COLO668 (cell line): ENCODE results near the gene JPH3.

Experiments
- DNase-seq: peaks from one replicate; lab custom pipeline; 2025; ENCODE audit not compliant: unreplicated experiment; lab: John Stamatoyannopoulos, UW

The JPH3 gene

GRCh38 chr16:87733190-87733589, 130.9 kb downstream of the JPH3 start:
- DNase-seq, result peak; percentile 76

DNA sequence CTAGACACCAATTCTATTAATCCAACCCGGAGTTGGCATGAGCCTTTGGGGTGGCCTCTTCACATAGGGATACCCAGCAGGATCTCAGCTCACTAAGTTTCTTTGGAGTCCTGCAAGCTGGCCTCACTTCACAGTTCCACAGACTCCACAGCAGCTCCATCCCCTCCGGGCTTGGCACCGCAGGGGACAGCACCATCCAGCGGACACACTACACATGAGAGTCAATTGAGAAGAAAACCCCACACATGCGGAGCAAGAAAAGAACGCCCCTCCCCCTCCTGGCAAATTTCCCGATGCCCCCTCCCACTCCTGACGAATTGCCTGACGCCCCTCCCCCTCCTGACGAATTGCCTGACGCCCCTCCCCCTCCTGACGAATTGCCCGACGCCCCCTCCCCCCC, 132.3 kb downstream of the JPH3 start:
- DNase-seq, result no peak

DNA sequence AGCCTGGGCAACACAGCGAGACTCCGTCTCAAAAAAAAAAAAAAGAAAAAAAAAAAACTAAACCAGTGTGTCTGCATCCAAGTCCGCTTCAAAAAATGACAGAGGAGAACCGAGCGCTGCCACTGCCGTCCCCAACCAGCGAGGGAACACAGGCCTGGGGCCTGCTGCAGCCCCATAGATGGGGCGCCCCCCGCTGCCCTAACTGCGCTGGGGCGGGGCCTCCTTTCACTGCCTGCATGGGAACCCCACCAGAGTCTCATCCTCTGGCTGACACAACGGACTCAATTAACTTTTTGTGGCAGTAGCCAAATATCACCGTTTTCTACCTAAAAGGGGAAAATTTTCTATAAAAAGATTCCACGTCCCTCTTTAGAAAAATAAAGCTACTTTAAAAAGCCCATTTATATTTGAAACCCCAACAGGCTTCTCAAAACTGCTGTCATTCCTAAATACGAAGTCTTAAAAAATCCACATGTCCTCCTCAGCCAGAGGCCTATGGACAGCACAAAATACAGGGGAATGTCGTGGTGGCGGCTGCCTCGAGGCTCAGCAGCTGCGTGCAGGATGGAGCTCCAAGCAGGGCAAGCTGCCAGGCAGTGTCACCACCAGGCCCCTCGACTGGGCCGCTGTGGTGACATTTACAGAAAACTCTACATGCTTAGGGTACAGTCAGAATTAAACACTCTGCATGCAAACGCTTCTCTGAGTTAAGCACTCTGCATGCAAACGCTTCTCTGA, 133.1 kb downstream of the JPH3 start:
- no peak for DNase-seq

GRCh38 chr16:87736008-87736382, 133.7 kb downstream of the JPH3 start:
- DNase-seq, result no peak

DNA sequence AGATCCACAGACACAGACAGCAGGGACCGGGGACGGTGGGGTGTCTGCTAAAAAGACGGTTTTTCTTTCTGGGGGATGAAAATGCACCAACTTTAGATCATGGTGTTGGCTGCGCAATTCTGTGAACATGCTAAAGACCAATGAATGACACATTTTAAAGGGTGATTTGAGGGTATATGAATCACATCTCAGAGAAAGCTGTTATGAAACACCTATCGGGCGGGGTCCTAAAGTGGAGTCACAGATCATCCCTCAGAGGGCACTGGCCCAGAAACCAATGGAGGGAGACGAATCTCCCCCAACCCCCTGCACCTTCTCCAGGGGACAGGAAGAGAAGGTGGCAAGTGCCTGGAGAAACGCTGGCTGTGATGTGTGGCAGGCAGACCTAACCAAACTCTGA, 137.5 kb downstream of the JPH3 start:
- DNase-seq, result no peak

DNA sequence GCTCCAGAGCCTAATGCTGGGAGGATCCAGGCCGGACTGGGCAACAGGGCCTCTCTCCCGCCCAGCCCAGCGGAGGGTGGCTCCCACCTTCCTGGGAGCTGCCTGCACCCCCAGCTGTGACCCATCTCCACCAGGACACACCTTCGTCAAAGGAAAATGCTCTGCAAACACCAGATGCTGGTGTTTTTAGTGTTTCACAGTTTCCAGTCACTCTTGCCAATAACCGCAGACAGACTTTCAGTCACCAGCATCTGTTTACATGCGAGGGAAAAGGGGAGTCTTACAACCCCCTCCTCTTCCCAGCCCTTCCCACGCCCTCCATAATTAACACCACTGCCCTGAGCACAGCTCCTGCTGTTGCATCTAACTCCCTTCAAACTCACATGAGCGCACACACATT, 138.1 kb downstream of the JPH3 start:
- no peak for DNase-seq

GRCh38 chr16:87740909-87741424, 138.7 kb downstream of the JPH3 start:
- DNase-seq, result no peak

DNA sequence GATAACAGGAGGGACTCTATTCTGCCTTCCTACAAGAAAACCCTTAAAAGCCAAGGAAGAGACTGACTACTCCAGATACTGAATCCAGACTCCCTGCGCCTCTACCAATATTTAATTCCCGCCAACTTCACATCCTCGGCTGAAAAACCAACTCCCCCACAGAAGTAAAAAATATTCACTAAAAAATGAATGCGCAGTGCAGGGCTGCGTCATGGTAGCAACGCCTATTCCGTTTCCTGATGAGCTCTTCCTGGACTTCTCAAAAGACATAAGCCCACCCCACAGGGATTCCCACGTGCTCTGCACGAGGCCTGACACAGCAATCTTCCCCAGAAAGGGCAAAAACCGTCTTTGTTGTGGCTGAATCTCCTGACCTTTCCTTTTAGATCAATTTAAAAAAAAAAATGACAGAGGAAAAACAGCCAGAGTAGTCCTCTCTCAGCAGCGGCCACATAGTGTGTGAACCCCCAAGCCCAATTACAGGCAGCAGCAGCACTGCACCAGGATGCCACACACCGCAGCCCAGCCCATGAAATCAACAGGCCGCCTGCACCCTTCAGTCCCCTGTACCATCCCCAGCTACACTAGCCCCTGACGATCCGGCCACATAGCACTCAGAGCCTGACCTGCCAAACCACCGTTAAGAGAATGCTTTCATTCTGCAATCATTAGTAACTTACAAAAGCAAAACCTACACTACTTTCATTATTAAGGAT, 139.6 kb downstream of the JPH3 start:
- no peak for DNase-seq

DNA sequence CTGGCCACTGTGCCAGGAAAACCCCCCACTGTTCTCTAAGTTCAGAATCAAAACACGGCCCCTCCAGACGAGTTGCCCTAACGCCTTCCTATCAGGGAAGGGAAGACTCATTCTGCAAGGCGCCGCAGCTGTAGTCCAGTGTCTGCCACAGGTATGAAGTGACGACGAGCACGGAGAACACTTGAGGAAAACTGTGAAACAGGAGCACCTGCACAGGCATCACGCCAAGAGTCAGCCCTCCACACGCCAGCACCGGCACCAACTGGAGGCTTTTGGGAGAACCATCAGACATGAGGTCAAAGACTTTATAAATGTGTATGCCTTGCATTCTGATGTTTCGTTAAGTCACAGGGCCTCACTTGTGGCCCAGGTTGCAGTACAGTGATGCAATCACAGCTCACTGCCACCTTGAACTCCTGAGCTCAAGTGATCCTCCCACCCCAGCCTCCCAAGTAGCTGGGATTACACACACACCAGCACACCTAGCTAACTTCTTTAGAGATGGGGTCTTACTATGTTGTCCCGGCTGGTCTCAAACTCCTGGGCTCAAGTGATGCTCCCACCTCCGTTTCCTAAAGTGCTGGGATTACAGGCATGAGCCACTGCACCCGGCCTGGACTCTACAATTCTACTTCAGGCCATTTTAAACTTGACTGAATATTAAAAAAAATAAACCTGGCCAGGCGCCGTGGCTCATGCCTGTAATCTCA, 140.6 kb downstream of the JPH3 start:
- no peak for DNase-seq

DNA sequence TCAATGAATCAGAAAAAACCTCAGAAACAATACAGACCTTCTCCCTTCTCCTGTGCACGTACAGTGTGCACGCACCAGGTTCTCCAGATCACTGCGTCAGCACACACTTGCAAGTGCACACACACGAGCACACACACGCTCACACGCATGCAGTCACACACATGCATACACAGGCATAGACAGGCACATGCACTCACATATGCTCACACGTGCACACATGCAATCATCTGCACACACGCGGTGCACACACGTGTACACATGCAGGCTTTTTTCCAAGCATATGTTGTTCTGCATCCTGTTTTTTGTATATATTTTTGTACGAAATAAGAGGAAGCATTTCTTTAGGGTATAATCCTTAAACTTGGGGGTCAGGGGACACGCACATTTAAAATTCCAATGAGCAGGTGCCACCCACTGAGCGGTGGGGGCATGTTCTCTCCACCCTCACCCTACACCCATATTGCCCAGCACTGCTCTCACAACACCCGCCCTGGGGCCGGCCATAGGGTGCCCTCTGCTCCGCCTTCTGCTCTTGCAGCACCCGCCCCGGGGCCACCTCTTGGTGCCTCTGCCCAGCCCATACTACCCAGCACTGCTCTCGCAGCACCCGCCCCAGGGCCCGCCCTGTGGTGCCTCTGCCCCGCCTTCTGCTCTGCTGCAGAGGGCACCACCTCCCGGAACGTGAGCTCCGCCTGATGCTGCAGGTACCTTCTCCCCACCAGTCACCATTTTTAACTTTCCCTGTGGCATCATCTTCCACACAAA, 142.6 kb downstream of the JPH3 start:
- DNase-seq, result no peak

DNA sequence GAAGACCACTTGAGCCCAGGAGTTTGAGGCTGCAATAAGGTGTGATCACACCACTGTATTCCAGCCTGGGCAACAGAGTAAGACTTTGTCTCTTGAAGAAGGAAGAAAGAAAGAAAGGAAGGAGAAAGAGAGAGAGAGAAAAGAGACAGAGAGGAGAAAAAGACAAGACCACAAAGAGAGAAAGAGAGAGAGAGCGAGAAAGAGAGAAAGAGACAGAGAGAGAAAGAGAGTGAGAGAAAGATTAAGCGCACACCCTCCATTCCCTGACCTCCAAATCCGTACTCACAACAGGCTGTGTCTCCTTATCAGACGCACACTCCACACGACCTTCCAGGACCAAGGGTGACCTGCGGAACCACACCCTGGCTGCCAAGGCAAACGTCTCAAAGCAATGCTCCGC, 143.9 kb downstream of the JPH3 start:
- DNase-seq, result no peak
